HG02610 (cell line): ENCODE measurements around the gene ZBTB21.

Experiments used
- ATAC-seq: cut with Tn5 transposase; IDR thresholded peaks from one replicate; pipeline ENCODE4 v1.9.1; 2021; ENCODE audit warnings: mild to moderate bottlenecking, moderate library complexity; ENCODE audit not compliant: unreplicated experiment

Gene ZBTB21

DNA sequence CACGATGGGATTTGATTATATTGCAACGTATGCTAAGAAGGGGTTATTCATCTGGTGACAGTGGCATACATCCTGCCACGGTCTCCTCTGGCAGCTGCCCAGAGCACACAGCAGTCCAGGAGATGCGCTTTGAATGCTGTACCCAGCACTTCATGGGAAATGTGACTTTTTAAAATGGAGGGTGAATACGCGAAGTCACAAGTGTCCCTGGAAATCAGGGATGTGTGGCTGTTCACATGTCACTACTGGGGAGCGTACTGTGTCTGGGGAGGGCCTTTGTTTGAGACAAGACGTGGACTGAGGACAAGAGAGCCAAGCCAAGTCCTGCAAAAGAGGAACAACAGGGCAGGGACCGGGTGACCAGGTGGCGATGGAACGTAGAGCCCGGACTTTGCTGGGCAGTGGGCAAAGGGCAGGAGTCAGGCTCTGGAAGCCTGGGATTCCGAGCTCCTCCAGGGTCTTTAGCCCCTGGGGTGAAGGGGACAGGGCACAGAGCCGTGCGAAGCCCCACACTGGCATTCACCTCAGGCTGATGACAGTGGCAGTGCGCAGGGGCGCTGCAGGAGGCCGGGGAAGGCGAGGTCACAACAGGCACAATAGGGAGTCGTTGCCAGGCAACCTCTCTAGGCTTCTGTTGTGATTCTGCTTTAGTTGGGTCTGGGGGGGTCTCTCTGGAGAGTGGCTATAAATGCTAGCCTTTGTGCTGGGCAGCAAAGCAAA is 11.4 kb upstream of the ZBTB21 start:
- ATAC-seq = no peak

- ATAC-seq = no peak
These were observed 9.5 kb upstream of the ZBTB21 start for GRCh38 chr21:42019706-42020105.

DNA sequence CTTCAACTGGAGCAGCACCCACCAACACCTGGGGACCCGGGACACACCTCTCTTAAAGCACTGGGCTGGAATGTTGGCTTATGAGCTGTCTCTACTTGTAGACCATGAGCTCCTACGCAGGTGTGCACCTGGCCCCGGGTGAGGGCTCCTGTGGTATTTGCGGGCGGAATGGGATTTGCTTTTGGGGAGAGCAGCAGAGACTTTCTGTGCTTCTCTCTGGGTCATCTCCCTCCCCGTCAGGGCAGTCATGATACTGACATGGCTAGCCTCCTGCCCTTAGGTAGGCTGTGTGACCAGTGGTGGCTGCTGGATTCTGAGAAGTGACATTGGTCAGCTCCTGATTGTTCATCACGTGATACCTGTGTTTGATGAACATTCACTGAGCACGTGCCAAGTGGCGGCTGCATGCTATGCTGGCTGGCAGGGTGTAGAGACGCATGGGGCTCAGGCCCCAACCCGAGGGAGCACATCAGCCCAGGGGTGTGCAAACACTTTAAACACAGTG is 9.0 kb upstream of the ZBTB21 start:
- no peak for ATAC-seq

DNA sequence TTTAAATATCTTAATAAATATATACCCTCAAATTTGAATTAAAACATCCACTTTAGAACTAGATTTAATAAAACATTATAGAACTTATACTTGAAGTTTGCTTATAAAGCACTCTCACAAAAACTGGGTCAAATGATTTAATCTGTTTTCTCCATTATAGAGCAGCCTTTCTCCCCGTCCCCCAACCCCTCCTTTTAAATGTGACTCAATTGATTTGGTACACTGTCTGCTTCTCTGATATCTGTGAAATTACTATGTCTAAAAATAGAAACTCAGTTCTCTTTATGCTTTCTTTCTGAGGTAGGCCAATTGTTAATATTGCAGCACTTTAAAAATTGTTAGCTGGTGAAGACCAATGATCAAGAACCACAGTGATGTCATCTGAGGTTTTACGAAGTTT is 6.9 kb upstream of the ZBTB21 start:
- no peak for ATAC-seq

DNA sequence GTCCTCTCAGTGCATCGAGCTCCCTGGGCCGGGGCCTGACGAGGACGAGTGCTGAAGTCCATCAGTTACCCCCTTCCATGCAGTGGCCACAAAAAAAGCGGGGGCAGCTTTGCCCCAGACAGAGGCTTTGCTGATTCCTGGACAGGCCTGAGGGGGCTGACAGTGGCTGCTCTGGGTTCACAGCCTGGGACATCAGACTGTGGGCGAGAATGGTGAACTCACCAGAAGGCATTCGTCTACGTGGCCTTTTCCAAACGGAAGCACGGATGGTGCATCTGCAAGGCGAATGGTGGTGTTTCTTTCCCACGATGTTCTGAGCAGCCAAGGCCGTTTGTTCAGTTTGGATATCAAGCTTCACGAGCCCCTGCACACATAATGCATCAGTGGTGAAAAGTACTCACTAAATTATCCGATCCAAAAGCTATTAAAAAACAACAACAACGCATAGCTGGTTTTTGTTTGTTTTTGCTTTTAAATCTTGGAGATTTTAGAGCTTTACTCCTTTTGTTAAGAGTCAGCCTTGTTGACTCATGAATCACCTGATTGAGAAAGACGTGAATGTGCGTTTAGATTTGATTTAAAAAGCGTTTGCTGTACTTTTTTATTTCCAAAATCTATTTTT is 6.3 kb upstream of the ZBTB21 start:
- no peak for ATAC-seq

DNA sequence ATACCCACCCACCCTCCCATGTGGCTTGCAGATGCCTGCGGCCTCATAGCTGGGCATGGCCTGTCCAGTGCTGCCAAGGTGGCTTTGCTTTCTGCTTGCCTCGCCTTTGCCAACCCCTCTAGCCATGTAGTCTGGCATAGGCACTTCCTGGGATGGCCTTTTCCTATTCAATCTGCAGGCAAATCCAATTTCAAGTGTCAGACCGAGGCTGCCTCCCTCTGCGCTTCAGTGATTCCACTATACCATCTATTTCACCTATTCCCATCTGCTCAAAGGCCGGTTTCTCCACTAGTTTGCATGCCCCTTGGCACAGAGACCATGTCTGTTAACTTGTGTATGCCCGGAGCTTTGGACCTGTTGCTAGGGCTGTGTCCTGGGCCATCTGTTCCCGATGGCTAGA is 3.8 kb upstream of the ZBTB21 start:
- no peak for ATAC-seq

DNA sequence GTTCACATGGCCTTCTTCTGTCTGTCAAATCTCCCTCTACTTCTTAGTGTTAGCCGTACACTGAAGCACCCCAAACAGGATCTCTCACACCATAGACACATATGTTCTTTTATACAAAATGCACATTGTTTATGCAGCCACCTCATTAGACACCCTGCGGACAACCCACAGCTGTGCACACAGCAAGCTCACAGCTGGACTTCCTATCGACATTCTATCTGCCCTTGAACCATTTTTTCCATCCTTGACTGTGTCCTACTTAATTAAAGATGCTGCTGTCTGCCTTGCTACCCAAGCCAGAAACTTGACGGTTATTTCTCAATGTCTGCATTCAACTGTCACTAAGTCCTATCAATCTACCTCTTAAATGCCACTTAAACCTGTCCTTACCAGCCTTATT is 3.2 kb upstream of the ZBTB21 start:
- no peak for ATAC-seq

DNA sequence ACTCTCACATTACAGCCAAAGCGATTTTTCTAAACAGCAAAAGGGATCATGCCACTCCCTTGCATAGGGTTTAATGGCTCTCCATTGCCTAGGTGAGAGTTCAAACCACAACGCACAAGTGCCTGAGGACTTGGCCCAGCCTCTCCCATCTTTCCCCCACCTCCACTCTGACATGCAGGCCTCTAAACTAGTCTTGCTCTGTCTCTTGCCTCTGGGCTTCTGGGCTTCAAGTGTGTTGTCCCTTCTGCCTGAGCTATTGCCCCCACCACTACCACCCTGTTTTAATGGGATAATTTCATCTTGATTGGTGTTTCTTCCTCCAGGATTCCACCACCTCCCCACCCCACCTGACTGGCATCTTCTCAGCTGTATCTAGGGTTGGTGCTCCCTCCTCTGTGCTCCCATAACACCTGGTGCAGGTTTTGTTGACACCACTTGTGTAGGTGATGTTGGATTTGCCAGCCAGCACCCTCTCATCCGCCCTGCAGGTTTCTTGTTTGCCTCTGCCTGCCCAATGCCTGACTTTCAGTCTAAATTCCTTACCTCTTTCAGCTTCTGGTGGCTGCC is 2.7 kb upstream of the ZBTB21 start:
- no peak for ATAC-seq

DNA sequence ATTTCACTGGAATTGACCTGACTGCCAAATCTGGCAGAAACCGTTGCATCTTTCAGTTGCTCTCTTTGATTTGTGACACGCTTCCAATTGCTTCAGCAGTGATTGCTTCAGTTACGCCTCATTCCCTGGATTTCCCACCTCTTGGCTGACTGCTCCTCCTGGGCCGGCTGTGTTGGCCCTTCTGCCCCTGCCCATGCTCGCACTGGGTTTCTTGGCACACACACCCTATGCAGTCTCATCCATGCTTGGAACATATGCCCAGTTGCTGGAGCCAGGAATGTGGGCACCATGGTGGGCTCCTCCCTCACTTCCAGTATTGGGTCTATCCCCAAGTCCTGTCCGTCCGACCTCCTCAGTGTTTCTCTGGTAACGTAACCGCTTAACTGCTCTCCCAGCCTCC is 2.2 kb upstream of the ZBTB21 start:
- ATAC-seq = no peak

DNA sequence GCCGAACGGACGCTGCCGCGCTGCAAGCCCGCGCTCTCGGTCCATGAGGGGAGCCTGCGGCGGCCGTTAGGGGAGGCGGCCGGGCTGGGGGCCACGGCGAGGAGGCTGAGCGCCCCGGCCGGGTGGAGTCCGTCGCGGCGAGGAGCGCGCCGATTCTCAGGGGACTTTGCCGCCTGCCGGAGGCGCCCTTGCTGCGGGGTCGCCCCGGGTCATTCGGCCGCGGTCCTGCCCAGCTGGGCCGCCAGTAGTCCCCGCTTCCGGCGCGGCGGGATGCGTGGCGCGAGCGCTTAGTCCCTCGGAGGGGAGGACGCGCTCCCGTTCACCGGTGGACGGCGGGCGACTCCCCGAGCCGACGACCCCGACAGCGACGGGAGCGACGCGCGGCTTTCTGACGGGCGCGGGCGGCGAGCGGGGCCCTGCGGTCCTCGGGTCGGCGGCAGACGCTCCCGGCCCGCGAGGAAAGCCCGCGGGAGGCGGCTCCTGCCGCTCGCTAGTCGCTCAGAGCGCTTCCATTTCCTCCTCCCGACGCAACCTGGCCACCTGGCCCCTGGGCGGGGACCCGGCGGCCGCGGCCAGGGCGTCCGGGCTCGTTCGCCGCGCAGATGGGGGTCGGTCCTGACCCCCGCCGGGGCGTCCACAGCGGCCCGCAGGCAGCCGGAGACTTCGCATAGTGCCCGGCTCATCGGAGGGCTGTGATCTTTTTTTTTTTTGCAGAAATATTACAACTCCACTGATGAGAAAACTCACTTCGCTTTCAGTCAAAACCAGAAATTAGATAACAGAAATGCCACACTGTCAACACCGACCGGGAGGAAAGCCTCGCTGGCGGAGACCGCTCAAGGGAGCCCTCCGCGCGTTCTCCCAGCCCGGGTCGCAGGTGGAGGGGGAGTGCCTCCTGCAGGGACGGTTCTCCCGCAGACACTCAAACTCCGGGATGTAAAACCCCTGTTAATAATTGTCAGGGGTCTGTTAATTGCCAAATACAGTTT is 641 bp upstream of the ZBTB21 start:
- peak; percentile 16 for ATAC-seq

DNA sequence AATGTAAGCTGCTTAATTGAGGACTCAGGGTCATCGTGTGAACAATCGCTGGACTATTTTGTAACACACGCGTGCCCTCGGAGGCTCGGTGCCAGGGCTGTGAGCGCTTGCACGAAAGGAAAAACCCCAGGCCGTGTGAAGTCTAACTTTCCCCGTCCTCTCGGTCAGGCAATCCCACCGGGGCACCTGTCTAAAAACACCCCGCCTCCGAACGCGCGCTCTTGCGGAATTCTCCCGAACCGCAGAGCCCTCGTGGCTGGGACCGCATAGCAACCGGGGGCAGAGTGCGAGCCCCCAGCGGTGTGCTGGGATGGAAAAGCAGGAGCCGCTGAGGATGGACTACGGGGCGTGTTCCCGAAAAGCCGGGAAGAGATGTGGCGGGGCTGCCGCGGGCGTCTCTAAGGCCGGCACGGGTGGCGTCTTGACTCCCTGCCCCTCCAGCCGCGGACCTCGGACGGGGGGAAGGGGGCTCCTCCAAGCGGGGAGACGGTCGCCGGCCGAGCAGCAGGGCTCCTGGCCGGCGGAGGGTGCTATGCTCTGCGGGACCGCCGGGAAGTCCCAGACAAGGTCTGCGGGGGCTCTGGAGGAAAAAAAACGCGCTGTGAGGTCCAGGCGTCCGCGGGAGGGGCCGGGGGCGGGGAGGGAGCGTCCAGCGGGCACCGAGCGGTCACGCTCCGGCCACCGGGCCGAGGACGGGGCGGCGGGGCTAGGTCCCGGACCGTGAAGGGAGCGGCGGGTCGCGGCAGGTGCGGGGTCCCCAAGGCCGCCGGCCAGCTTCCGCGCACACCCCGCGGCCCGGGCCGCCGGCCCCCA is 936 bp downstream of the ZBTB21 start:
- peak; percentile 16 for ATAC-seq

GRCh38 chr21:42007356-42007940 is 2.7 kb downstream of the ZBTB21 start:
- no peak for ATAC-seq

GRCh38 chr21:42006765-42007164 is 3.4 kb downstream of the ZBTB21 start:
- no peak for ATAC-seq

DNA sequence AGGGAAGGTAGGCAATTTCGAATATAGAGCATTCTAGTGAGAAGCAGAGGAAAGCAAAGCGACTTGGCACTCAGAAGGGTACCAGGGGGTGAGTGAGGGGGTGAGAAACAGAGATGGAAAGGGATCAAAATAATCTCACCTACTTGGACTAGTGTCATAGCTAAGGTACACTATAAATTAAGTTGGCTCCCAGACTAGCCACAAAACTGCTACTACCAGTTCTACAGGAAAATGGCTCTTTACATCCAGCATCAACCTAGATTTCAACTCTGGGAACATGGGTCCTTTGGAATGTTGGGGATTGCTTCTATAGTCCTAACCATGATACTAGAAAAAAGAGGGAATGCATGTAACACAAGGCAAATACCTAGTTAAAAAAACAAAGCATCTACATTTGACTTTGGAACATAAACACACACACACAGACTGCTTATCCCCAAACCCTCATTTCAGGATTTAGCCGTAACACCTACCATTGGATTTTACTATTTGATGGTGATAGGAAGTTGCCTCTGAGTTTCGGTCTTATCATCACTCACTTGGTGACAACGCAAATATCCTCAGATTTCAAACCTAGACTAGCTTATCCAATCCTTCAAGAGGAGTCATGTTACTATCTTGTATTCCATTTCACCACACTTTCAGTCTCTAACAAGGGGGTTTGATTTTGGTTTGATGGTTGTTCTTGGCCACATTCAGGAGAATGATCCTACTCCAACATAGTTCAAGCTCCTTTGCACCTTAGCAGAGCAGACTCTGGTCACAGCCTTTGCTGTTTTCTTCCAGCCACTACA is 5.6 kb downstream of the ZBTB21 start:
- no peak for ATAC-seq

GRCh38 chr21:42003051-42003461 is 7.1 kb downstream of the ZBTB21 start:
- no peak for ATAC-seq

GRCh38 chr21:42002421-42002958 is 7.7 kb downstream of the ZBTB21 start:
- ATAC-seq = peak; percentile 83

DNA sequence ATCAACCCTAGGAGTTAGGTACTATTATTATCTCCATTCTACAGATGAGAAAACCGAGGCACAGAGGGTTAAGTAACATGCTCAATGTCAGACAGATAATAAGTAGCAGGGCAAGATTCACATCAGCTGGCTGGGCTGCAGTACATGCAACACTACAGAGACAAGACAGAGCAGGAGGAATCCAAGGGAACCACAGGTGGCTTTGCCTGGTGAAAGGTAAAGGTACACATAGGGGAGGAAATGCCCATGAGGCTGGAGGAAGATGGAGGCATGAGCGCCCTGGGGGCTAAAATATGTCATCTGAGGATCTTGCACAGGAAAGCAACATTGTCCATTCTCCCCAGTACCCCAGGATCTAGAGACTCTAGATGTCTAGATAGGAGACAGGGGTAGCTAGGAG is 8.4 kb downstream of the ZBTB21 start:
- ATAC-seq = no peak

DNA sequence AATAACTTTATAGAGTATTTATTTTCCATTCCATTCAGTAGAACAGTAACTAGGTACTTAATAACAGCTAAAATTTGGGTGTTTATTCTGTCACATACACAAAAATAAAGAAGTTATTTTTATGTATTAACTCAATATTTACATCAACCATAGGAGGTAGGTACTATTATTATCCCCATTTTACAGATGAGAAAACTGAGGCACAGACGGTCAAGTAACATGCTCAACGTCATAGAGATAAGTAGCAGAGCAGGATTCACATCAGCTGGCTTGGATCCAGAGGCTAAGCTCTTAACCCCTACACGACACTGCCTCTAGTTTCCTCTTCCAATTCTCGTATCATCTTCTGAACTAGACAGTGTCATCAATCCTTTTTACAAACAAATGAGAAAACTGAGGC is 9.3 kb downstream of the ZBTB21 start:
- ATAC-seq = no peak

DNA sequence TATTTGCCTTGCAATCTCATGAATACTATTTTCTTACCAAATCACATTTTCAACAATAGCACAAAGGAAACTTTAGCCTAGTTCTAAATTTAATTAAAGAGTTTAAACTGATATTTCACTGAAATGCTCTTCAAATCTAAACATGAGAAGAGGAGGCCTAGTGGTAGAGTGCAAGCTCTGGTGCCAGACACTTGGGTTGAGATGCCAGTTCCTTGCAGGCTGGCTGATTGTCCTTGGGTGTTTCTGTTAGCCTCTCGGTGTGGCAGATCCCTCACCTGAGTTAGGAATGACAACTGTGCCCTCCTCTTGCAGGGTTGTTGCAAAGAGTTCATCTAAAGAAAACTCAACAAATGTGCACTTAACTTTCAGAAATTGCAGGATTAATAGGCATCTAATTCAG is 12.5 kb downstream of the ZBTB21 start:
- no peak for ATAC-seq
